NCI-H748 (cell line): ENCODE measurements around the gene ZDHHC23.

Source experiments
- DNase-seq: peaks from one replicate; lab custom pipeline; 2025; ENCODE audit not compliant: unreplicated experiment; lab: John Stamatoyannopoulos, UW

ZDHHC23 gene, protein sequence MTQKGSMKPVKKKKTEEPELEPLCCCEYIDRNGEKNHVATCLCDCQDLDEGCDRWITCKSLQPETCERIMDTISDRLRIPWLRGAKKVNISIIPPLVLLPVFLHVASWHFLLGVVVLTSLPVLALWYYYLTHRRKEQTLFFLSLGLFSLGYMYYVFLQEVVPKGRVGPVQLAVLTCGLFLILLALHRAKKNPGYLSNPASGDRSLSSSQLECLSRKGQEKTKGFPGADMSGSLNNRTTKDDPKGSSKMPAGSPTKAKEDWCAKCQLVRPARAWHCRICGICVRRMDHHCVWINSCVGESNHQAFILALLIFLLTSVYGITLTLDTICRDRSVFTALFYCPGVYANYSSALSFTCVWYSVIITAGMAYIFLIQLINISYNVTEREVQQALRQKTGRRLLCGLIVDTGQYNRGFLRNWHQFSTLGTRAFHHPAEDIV

DNA sequence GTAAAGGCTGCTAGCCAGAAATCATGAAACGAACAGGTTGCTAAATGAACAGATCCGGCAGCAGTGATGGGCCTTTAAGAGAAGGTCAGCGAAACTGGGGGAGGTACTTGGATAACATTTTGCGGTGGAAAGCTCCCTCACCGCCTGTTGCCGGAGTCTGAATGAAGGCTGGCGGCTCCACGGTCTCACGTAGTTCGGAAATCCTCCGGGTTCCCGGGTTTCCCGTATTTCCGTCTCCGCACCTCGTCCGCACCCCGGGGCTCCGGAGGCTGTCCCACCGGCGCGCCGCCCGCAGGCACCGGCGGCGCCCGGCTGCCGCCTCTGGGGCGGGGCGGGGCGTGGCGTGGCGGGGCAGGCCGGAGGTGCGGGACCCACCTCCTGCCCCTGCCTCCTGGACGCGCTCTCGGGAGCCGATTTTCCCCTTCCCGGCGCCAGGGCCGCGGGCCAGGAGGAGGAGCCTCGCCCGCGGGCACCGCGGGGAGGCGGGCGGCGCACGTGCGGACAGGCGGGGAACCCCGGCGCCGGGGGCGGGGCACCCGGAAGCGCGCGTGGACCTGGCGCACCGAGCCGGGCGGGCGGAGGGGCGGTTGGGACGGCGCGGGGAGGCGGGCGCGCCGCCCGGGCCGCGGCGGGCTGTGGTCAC, at the start of gene ZDHHC23:
ZDHHC23 (plus strand) TSS at position 642 of the 643 bp plus-strand sequence. CDS start 790 bp downstream, outside the sequence.
- DNase-seq = peak; percentile 68

DNA sequence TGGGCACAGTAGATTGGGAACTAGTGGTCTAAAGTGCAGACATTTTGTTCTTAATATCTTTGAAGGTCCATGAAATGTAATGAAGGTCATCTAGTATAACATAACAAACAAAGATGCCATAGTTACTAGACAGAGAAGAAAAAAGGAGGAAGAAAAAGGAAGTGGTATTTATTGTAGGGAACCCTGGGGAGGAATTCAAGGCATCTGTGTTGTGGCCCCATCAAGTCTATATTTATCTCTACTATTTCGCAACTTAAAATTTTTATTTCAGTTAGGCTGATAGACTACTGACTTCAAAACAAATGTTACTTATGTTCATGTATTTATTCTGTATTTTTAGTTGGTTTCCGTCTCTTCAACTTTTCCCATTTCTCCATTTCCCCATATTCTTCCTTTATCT, 48.9 kb upstream of the ZDHHC23 start:
- no peak for DNase-seq

DNA sequence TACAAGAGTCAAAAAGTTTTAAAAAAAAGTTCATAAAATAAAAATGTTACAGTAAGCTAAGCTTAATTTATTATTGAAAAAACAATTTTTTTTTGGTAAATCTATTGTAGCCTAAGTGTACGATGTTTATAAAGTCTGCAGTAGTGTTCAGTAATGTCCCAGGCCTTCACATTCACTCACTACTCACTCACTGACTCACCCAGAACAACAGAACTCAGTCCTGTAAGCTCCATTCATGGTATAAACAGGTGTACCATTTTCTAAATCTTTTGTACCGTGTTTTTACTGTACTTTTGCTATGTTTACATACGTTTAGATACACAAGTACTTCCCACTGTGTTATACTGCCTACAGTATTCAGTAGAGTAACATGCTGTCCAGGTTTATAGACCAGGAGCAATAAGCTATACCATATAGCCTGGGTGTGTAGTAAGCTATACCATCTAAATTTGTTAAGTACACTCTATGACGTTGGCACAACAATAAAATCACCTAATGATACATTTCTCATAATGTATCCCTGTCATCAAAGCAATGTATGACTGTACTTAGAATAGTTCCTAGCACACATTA, 41.2 kb upstream of the ZDHHC23 start:
- DNase-seq = no peak

DNA sequence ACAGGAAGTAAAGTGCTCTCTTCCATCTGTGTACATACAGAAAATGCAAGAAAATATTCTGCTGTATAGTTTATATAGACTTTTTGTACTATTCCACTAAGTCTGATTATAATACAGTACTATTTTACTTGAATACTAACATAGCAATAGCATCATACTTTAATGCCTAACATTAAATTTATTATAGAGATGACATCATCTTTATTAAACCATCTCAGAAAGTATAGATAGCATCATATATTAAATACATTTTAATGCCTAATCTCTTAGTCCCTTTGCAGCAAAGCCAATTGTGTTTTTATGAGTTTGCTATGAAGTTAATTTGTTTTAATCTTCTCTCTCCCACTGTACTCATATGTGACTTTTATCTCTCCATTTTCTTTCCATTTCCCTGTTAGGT, 39.7 kb upstream of the ZDHHC23 start:
- no peak for DNase-seq

DNA sequence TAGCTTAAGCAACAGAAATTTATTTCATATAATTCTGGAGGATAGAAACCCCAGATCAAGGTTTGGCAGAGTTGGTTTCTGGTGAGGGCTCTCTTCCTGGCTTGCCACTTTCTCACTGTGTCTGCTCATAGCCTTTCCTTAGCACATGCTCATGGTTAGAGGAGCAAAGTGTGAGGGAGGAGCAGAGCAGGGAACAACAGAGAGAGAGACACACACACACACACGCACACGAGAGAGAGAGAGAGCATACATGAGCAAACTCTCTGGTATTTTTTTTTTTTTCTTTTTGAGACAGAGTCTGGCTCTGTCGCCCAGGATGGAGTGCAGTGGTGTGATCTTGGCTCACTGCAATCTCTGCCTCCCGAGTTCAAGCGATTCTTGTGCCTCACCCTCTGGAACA, 36.8 kb upstream of the ZDHHC23 start:
- DNase-seq = no peak

DNA sequence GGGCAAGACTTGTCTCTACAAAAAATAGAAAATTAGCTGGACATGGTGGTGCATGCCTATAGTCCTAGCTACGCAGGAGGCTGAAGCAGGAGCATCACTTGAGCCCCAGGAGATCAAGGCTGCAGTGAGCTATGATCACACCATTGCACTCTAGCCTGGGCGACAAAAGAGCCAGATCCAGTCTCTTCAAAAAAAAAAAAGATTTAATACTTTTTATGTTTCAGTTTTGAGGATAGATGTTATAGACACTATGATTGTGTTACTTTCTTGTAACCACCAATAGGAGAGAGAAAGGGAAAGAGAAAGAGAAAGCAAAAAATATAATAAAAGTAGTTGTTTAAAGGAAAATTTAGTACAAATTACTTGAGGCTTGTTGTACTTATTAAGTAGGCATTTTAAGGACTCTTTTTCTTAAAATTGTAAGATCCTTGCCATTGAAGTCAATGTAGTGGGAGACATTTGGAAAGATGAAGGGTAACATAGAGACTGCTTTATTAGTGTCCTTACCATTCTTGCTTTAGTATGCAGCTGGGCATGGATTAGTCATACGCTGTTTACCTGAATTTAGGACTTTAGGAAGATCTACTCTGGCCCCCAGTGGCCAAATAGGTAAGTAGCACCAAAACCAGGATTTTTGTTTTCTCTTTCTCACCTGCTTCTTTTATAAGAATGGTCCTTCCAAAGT, 35.1 kb upstream of the ZDHHC23 start:
- DNase-seq = peak; percentile 66

DNA sequence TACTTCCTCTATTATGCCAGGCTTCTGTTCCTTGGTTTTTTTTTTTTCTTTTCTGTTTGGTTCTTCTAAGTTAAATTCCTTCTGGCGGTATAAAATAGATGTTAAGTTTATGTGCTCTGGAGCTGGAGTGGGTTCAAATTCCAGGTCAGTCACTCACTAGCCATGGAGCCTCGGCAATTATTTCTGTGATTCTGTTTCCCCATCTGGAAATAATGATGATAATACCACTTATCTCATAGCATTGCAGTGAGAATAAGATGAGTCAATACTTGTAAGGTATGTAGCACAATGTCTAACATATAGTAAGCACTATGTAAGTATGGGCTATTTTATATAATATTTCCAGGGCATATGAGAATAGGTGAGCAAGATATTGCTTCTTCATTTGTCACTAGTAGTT, 33.2 kb upstream of the ZDHHC23 start:
- no peak for DNase-seq

DNA sequence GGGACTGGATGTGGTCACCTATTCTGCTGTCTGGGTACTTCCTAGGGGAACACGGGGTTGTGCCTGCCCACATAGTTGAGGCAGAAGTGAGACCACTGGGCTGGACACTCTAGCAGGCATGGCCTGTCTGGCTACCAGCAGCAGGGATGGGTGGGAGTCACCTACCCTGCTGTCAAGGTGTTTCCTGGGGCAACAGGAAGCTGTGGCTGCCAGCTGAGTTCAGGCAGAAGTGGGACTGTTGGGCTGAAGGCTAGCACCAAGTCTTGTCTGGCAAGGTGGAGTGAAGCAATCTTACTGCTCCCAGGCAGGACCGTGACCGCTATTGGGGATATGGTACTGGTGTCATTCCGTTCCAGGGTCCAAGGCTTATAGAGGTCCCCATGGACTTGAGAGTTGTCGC, 20.3 kb upstream of the ZDHHC23 start:
- DNase-seq = no peak

DNA sequence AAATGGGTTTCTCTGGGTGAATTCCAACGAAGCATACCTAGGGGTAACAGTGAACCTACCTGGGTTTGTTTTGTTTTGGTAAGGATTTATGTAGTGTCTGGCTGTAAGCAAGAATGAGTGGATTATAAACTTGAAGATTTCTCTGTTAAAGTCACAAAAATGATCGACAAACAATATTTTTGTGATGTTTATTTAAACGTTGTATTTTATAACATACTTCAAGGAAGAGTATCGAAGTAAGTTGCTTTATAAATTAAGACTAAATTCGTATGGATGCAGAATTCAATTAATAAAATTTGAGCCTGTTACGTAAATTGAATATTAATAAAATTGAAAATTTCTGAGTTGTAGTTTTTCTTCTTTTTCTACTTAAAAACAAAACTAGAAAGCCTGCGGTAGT, 982 bp upstream of the ZDHHC23 start:
- no peak for DNase-seq

DNA sequence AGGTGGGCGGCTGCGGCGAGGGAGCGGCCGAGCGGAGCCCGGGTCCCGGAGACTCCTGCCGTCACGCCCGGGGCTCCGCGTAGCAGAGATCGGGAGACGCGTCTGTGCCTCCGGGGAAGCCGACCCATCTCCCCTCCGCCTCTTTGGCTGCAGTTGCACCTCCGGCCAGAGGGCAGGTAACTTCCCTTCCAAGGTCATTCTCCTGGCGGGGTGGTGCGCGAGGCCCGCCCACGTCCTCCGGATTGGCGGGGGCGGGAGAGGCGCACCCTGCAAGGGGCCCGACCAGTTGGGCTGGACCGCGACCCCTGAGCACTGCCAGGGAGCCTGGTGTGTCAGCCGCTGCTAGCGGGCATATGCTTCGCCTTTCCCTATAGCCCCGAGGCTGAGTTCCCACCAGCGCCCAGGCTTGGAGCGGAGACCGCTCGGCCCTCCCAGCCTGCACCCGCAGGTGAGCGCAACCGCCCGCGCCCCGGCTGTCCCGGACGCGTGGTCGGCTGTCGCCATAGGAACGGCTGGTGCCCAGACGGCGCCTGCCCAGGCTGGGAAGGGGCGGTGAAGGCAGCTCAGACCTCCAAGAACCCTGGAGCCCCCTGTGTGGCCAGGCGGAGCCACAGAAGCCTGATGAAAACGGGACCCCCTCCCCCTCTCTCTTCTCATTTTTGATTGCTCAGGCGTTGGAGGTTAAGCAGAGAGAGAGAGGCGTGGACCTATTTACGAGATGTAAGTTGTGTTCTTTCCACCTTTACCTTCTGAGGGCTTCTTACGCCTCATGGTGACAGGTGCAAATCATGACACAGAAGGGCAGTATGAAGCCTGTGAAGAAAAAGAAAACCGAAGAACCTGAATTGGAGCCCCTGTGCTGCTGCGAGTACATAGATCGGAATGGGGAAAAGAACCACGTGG, 453 bp downstream of the ZDHHC23 start:
- peak; percentile 71 for DNase-seq

DNA sequence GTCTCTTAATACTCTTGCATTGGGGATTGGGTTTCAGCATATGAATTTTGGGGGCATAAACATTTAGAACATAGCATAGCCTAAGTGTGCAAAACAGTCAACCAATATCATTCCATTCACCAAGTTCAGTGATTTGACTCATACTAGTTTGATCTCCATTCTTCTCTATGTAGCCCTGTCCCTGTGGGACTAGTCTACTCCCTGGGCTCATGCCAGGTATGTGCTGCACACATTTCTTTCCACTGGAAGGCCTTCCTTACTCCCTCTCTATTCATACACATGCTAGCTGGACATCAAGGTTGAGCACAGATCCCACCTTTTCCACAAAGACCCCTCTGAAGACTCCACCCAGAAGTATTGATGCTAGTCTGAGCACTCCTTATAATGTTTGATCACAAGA, 5.1 kb downstream of the ZDHHC23 start:
- DNase-seq = no peak

DNA sequence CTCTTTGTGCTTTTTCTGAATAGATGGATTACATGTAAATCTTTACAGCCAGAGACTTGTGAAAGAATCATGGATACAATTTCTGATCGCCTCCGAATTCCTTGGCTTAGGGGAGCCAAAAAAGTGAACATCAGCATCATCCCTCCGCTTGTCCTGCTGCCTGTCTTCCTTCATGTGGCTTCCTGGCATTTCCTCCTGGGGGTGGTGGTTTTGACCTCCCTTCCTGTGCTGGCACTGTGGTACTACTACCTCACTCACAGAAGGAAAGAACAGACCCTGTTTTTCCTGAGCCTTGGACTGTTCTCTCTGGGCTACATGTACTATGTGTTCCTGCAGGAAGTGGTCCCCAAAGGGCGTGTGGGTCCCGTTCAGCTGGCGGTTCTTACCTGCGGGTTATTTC, 5.9 kb downstream of the ZDHHC23 start:
- DNase-seq = no peak

DNA sequence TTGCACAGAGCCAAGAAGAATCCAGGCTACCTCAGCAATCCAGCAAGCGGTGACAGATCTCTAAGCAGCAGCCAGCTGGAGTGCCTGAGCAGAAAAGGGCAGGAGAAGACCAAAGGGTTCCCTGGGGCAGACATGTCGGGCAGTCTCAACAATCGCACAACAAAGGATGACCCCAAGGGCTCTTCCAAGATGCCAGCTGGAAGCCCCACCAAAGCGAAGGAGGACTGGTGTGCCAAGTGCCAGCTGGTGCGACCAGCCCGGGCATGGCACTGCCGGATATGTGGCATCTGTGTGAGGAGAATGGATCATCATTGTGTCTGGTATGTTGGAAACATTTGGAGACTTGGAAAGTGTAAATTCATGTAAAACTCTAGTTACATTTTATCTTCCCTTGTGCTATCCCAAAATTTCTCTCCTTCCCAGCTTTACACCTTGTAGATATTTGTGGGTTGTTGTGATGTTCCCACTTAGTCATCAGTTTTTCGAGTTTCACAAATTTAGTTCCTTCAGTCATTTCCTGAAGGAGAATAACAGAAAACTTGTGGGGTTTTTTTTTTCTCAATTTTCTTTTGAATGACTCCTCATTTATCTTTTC, 6.4 kb downstream of the ZDHHC23 start:
- no peak for DNase-seq

DNA sequence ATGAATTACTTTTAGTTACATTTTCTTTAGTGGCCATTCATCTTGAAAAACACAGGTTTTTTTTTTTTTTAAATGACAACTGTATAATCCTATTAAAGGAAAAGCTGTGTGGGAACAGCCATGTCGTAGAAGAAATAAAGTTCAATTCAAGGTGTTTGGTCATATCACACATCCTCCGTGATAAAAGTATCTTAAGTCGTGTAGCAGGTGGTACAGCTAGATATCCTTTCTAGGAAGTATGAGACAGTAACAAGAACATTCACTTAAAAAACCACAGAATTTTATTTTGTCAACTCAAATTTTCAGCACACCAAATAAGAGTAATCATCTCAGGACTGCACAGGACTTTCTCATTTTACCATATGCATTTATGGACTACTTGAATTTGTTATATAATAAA, 16.1 kb downstream of the ZDHHC23 start:
- DNase-seq = no peak

DNA sequence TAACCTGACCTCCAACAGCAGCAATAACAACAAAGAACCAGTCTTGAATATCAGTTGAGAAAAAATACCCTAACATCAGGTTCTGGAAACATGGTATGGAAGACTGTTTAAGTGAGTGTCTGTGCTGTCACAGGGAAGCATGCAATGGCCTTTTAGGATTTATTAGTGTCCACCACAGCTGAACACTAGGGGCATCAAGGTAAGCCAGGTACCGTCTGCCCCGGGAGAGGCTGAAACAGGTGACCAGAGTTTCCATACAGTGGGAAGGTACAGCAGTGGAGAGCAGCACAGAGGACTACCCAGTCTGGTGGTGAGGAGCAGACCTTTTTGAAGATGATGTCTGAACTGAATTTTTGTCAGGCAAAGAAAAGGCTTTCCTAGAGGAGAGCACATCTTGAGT, 18.4 kb downstream of the ZDHHC23 start:
- DNase-seq = no peak

DNA sequence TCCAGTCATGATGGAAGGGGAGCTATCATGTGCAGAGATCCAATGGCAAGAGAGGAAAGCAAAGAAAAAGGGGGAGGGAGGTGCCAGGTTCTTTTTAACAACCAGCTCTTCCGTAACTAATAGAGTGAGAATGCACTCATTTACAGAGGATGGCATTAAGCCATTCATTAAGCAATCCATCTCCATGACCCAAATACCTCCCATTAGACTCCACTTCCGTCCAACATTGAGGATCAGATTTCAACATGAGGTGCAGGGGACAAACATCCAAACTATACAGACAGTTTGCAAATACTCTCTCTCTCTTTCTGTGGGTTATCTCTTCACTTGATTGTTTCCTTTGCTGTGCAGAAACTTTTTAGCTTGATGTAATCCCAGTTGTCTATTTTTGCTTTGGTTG, 21.2 kb downstream of the ZDHHC23 start:
- peak; percentile 40 for DNase-seq

DNA sequence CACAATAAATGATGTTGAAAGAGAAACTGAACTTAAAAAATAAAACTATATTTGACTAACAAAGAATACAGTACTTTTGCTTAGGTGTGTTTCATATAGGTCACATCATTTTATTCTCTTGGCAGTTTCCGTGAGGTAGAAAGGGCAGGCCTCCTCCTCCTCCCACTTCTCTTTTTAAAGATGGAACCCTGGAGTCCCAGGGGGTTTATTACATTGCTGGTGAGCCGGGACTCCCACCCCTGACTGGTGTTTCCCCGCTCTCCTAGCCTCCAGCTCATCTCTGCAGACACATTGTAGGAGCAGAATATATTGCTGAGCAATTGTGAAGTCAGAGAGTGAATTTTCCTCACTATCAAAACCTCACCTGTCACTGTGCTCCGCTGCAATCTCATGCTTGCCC, 30.0 kb downstream of the ZDHHC23 start:
- DNase-seq = no peak

DNA sequence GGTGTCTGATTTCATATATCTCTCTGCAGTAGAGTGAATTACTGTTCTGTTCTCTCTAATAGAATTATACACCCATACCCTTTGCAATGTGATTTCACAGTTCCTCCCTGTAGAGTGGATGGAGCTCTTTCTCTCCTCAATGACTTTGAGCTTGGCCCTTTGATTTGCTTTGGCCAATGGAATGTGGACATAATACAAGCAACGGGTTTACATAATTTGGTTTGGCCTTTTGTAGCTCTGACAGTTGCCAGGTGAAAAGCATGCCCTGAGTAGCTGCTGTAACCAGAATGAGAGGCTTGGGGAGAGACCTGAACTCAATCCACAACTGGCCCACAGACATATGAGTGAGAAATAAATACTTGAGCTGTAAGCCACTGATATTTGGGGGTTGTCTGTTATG, 32.1 kb downstream of the ZDHHC23 start:
- DNase-seq = no peak

DNA sequence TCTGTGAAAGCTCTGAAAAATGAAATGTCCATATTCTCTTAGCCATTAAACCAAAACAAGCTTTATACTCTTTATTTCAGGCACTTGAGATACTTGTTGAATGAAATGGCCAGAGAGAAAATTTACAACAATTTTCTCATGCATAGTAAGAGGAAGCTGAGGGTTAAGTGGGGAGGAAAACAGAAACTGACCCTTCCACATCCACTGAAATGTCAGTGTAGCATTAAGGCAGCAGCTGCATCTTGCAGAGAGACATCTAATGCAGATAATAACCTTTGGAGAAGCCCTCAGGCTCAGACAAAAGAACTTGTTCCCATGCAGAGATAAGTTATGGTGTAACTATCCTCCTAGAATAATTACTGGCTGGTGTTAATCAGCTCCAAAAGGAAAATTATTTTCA, 34.0 kb downstream of the ZDHHC23 start:
- DNase-seq = no peak

DNA sequence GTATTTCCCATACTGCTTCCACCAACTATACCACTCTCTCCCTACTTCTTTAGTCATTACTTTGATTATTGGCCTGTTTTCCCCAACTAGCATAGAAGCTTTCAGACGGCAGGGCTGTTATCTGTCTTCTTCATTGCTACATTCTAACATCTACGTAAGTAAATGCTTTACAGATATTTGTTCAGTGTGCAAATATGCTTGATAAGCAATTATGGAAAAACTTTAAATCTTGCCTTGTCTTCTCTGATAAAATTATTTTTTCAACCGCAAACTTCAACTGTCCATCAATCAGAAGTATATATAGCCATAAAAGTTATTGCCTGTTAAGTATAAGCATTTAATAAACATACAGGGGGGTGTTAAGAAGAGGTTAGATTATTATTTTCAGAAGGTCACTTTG, 35.7 kb downstream of the ZDHHC23 start:
- no peak for DNase-seq
